ENCODE results near the gene ACTC1.
A peak's percentile ranks its signal among the peaks of the same experiment; 100 is the strongest.
"Not testable (repeated sequence)": the region's sequence is repeated elsewhere in the genome, so short reads cannot be mapped to it uniquely, and the experiment has no call there.

ACTC1 gene

GRCh38 chr15:34795267-34796081 is at the start of gene ACTC1:
TSS of gene ACTC1 (minus strand) at chr15:34795549. CDS start at chr15:34794808, 741 bp downstream.
- no peak for DNase-seq (ENCODE audit: low read depth)

GRCh38 chr15:34841262-34841725 is 45.9 kb upstream of the ACTC1 start:
- DNase-seq (ENCODE audit: low read depth) = no peak

GRCh38 chr15:34838282-34838681 is 42.9 kb upstream of the ACTC1 start:
- no peak for DNase-seq (ENCODE audit: low read depth)

GRCh38 chr15:34837246-34838016 is 42.1 kb upstream of the ACTC1 start:
- peak; percentile 10 for DNase-seq (ENCODE audit: low read depth)

- DNase-seq (ENCODE audit: low read depth) = no peak
Observed at GRCh38 chr15:34828145-34828911, 33.0 kb upstream of the ACTC1 start.

GRCh38 chr15:34821831-34822230 is 26.5 kb upstream of the ACTC1 start:
- no peak for DNase-seq (ENCODE audit: low read depth)

- no peak for DNase-seq (ENCODE audit: low read depth)
Observed at GRCh38 chr15:34820110-34820509, 24.8 kb upstream of the ACTC1 start.

GRCh38 chr15:34818526-34818925 is 23.2 kb upstream of the ACTC1 start:
- no peak for DNase-seq (ENCODE audit: low read depth)

GRCh38 chr15:34815836-34816235 is 20.5 kb upstream of the ACTC1 start:
- DNase-seq (ENCODE audit: low read depth) = no peak

GRCh38 chr15:34813446-34814190 is 18.3 kb upstream of the ACTC1 start:
- no peak for DNase-seq (ENCODE audit: low read depth)

GRCh38 chr15:34812868-34813365 is 17.6 kb upstream of the ACTC1 start:
- DNase-seq (ENCODE audit: low read depth) = not testable (repeated sequence)

GRCh38 chr15:34812369-34812768 is 17.0 kb upstream of the ACTC1 start:
- no peak for DNase-seq (ENCODE audit: low read depth)

GRCh38 chr15:34810443-34811129 is 15.2 kb upstream of the ACTC1 start:
- DNase-seq (ENCODE audit: low read depth) = peak; percentile 71

GRCh38 chr15:34809186-34809585 is 13.8 kb upstream of the ACTC1 start:
- no peak for DNase-seq (ENCODE audit: low read depth)

- DNase-seq (ENCODE audit: low read depth) = no peak
Observed at GRCh38 chr15:34808016-34808415, 12.7 kb upstream of the ACTC1 start.

- not testable (repeated sequence) for DNase-seq (ENCODE audit: low read depth)
Observed at GRCh38 chr15:34807241-34807640, 11.9 kb upstream of the ACTC1 start.

GRCh38 chr15:34804776-34805175 is 9.4 kb upstream of the ACTC1 start:
- DNase-seq (ENCODE audit: low read depth) = no peak

GRCh38 chr15:34804113-34804512 is 8.8 kb upstream of the ACTC1 start:
- no peak for DNase-seq (ENCODE audit: low read depth)

- no peak for DNase-seq (ENCODE audit: low read depth)
Observed at GRCh38 chr15:34802803-34803750, 7.7 kb upstream of the ACTC1 start.

- DNase-seq (ENCODE audit: low read depth) = no peak
Observed at GRCh38 chr15:34802371-34802770, 7.0 kb upstream of the ACTC1 start.

Data from fibroblast of the conjunctiva (primary cell).